AG09309 (cell line): ENCODE measurements around the gene DUSP10.

Experiments used
- DNase-seq: peaks from one replicate; pipeline ENCODE4 v3.0.0-alpha.2; 2010; ENCODE audit warnings: low read depth
- H3K4me3 ChIP-seq: 2 replicates; pipeline ENCODE4 v1.5.1; 2011; ENCODE audit warnings: mild to moderate bottlenecking, low read depth, low read length, moderate library complexity; ENCODE audit not compliant: control insufficient read depth
- CTCF ChIP-seq: IDR thresholded peaks from 2 replicates; pipeline ENCODE4 v1.5.1; 2011; ENCODE audit warnings: mild to moderate bottlenecking, low read depth, low read length, inconsistent platforms; ENCODE audit not compliant: insufficient read depth, control insufficient read depth; ENCODE audit errors: missing control alignments

DUSP10 gene

GRCh38 chr1:221717485-221717853 lies 24.4 kb downstream of the DUSP10 start:
- no peak overlapping the region for H3K4me3 ChIP-seq
- no peak for DNase-seq
- TF ChIP-seq CTCF: no peak

- no peak overlapping the region for H3K4me3 ChIP-seq
- no peak for TF ChIP-seq CTCF
- no peak for DNase-seq
These were observed 25.0 kb downstream of the DUSP10 start for GRCh38 chr1:221716713-221717484.

GRCh38 chr1:221715321-221716169 lies 26.3 kb downstream of the DUSP10 start:
- no peak overlapping the region for H3K4me3 ChIP-seq
- DNase-seq: no peak
- TF ChIP-seq CTCF: no peak

- no peak for DNase-seq
- H3K4me3 ChIP-seq: no peak overlapping the region
- no peak for TF ChIP-seq CTCF
These were observed 27.4 kb downstream of the DUSP10 start for GRCh38 chr1:221714227-221715152.

- no peak overlapping the region for H3K4me3 ChIP-seq
These were observed 29.0 kb downstream of the DUSP10 start for GRCh38 chr1:221712776-221713431.

More at GRCh38 chr1:221712776-221713431, 29.0 kb downstream of the DUSP10 start:
- DNase-seq: no peak
- no peak for TF ChIP-seq CTCF
